Fibroblast of mammary gland (primary cell): ENCODE results near the gene NEURL2.
"Not testable (repeated sequence)": the region's sequence is repeated elsewhere in the genome, so short reads cannot be mapped to it uniquely, and the experiment has no call there.

ENCODE experiments used
- DNase-seq: peaks from one replicate; pipeline ENCODE4 v3.0.0-alpha.2; 2010; ENCODE audit warnings: low read depth
- H3K4me3 ChIP-seq: 2 replicates; pipeline ENCODE4 v1.5.1; 2011; ENCODE audit warnings: low read depth, mild to moderate bottlenecking, low read length, moderate library complexity; ENCODE audit not compliant: control insufficient read depth
- CTCF ChIP-seq: conservative IDR thresholded peaks from 2 replicates; pipeline ENCODE4 v1.5.1; 2011; ENCODE audit warnings: low read depth, low read length, inconsistent platforms; ENCODE audit not compliant: control insufficient read depth, insufficient read depth

Gene NEURL2

GRCh38 chr20:45934586-45935415 is 43.8 kb upstream of the NEURL2 start, which contains the start of gene PCIF1:
Gene PCIF1 (plus strand): TSS chr20:45934683. CDS start chr20:45939000, 4,317 bp downstream.
- H3K4me3 ChIP-seq = peak within 1 kb of the TSS; percentile 91
- DNase-seq = peak; percentile 97
- TF ChIP-seq CTCF = no peak

GRCh38 chr20:45934046-45934585 is 43.1 kb upstream of the NEURL2 start:
- DNase-seq = peak; percentile 35
- TF ChIP-seq CTCF = no peak
- H3K4me3 ChIP-seq = peak overlapping the region; percentile 91

- peak; percentile 75 for DNase-seq
- peak overlapping the region; percentile 91 for H3K4me3 ChIP-seq
- TF ChIP-seq CTCF = peak; percentile 29
Observed at GRCh38 chr20:45933266-45934045, 42.4 kb upstream of the NEURL2 start.

- DNase-seq, H3K4me3 ChIP-seq: not testable (repeated sequence)
Observed at GRCh38 chr20:45931680-45932079, 40.7 kb upstream of the NEURL2 start.

- no peak for TF ChIP-seq CTCF
- H3K4me3 ChIP-seq = no peak overlapping the region
- DNase-seq = no peak
Observed at GRCh38 chr20:45927071-45927878, 36.3 kb upstream of the NEURL2 start.

GRCh38 chr20:45926731-45927070 is 35.7 kb upstream of the NEURL2 start:
- TF ChIP-seq CTCF = no peak
- no peak for DNase-seq
- no peak overlapping the region for H3K4me3 ChIP-seq
